SU-DHL-6 (cell line): ENCODE results near the gene BATF.

Source experiments
- CTCF ChIP-seq: fragments of 200-600 bp; sonication (generic); IDR thresholded peaks from one replicate; pipeline ENCODE4 v1.5.1; 2017; ENCODE audit warnings: antibody characterized with exemption, mild to moderate bottlenecking, low read length, moderate library complexity; ENCODE audit not compliant: insufficient read depth, poor library complexity, severe bottlenecking
- EZH2phosphoT487 ChIP-seq: fragments of 200-600 bp; sonication (generic), shearing (Covaris generic); conservative IDR thresholded peaks from 2 replicates; pipeline ENCODE4 v1.6.1; 2018; ENCODE audit warnings: mild to moderate bottlenecking, antibody characterized with exemption, low read length, moderate library complexity, mixed read lengths

- TF ChIP-seq CTCF = no peak
- no peak for TF ChIP-seq EZH2phosphoT487
Observed at GRCh38 chr14:75566752-75567151, 44.5 kb downstream of the BATF start.
